HS-5 (cell line): ENCODE results near the gene ERGIC3.
A peak's percentile ranks its signal among the peaks of the same experiment; 100 is the strongest.
"Not testable (repeated sequence)": the region's sequence is repeated elsewhere in the genome, so short reads cannot be mapped to it uniquely, and the experiment has no call there.

ENCODE experiments used
- DNase-seq: peaks from one replicate; pipeline ENCODE4 v3.0.0-alpha.2; 2012; ENCODE audit warnings: low read depth

ERGIC3 gene

GRCh38 chr20:35518955-35519354 is 22.9 kb upstream of the ERGIC3 start:
- no peak for DNase-seq

DNA sequence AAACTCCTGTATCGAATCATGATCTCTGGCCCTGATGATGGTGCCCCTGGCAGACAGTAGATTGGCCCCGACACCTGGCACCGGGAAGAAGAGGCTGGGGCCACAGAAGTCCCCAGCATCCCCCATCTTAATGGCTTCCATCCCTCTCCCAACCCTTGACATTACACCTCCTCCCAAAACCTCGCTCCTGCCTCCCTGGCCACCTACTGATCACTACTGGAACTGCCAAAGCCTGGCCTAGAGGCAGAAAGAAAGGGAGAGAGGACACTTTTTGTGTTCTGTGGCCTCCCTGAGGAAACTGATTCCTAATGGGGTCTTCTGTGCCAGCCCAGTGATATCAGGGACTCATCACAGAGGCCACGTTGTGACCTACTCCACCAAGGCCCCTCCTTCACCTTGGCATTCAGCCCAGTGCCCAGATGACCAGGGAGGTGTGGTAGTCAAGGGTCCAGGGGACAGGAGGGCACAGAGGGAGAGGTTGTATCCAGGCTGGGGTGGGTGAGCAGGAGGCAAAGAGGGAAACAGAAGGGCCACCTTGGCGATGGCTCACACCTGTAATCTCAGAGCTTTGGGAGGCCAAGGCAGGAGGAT is 18.5 kb upstream of the ERGIC3 start:
- DNase-seq = no peak

GRCh38 chr20:35525639-35526038 is 16.2 kb upstream of the ERGIC3 start:
- DNase-seq = no peak

DNA sequence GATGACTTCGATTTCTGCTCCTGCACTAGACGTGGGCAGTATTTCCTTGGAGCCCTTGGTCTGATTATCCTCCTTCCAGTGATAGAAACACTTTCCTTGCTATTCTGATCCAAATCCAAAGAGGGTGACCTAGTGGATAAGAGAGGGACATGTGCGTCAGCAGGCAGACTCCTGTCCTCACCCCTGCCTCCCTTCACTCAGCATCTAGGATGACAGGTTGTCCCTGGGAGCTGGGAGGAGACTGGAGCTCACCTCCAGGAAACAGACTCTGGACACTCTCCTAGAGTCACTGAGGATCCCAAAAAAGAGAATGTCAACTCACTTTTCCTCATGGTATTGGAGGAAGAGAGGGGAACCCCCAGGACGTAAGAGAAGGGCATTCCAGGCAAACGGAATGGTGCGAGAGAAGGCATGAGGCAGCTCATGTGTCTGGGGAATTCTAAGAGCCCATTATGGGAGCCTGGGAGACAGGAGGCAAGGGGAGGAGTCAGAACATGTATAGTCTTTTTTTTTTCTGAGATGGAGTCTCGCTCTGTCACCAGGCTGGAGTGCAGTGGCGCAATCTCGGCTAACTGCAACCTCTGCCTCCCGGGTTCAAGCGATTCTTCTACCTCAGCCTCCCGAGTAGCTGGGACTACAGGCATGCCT is 14.6 kb upstream of the ERGIC3 start:
- DNase-seq = no peak

- no peak for DNase-seq
These were observed 12.3 kb upstream of the ERGIC3 start, which contains the start of gene C20orf173 for GRCh38 chr20:35529552-35529951. Gene C20orf173 (minus strand): TSS chr20:35529652. CDS start chr20:35529373, 279 bp downstream.

DNA sequence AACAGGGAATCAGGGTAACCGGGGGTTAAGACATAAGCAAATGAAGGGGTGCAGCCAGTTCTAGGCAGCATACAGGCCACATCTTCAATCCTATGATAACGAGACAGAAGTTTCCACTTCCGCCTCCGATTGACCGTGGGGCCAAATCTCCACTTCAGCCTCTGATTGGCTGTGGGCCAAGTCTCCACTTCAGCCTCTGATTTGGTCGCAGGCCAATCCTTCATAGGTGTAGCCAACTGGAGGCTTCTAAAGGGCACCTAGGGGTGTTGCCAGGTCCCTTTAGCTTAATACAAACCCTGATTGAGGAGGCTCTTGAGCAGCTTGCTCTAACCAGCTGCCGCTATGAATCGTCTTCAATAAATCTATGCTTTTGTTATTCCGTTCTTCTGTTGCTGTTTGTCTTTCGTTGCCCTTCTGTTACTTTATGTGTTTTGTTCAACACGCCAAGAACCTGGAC is 2.1 kb upstream of the ERGIC3 start:
- no peak for DNase-seq

GRCh38 chr20:35541118-35541782 is 628 bp upstream of the ERGIC3 start:
- DNase-seq = no peak

GRCh38 chr20:35542990-35543389 is 1.1 kb downstream of the ERGIC3 start:
- DNase-seq = no peak

DNA sequence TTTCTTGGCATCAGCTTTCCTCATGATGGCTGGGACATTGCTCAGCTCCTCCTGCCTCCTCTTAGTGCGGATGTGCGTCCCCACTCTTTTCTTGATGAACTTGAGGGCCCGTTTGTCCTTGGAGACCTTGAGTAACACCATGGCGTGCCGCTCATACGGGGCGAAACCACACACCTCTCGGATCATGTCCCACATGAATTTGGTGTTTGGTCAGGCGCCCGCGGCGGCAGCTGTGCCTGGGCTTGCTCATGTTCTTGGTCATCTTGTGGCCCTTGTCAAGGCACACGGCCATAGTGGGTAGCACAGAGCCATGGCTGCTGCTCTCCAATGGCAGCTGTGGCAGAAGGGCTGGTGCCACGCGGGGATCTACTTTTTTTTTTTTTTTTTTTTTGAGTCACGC is 2.6 kb downstream of the ERGIC3 start:
- DNase-seq = no peak

DNA sequence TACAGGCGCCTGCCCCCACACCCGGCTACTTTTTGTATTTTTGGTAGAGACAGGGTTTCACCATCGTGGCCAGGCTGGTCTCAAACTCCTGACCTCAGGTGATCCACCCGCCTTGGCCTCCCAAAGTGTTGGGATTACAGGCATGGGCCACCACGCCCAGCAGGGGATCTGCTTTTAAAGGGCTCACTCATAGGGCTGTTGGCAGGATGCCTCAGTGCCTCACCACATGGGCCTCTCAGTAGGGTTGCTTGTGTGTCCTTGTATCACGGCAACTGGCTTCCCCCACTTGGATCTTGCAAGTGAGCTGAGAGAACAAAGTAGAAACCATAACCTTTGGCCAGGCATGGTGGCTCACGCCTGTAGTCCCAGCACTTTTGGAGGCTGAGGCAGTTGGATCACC is 3.1 kb downstream of the ERGIC3 start:
- DNase-seq = not testable (repeated sequence)

DNA sequence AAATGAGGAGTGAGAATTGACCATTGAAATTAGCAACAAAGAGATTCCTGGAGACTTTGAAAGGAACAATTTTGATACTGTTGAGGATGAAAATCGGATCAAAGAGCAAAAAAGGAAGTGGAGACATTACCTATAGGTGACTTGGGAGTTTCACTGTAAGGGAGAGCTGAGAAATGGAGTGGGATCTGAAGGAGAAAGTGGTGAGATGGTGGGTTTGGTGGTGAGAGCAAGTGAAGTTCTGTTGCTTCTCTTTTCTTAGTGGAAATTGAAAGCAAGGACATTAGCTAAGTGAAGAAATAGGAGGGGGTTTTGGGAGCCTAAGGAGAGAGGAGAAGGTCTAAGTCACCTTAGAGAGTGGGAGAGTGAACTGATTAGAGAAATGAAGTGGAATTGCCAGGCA is 4.2 kb downstream of the ERGIC3 start:
- DNase-seq = no peak

DNA sequence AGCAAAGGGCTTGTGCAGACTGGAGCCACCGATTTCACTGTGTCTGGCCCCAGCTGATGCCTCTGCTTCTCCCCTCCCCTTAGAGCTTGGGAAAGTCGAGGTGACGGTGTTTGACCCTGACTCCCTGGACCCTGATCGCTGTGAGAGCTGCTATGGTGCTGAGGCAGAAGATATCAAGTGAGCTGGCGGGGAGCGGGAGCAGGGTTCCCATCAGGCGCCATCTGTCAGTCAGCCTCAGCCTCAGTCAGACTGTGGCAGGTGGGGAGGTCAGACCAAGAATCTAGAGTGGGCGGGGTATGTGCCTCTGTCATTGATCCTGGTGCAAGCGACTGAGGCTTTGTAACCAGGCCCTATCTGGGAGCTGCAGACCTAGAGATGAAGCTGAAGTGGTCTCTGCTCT is 5.5 kb downstream of the ERGIC3 start:
- DNase-seq = no peak

- no peak for DNase-seq
These were observed 9.6 kb downstream of the ERGIC3 start for GRCh38 chr20:35551503-35551902.

DNA sequence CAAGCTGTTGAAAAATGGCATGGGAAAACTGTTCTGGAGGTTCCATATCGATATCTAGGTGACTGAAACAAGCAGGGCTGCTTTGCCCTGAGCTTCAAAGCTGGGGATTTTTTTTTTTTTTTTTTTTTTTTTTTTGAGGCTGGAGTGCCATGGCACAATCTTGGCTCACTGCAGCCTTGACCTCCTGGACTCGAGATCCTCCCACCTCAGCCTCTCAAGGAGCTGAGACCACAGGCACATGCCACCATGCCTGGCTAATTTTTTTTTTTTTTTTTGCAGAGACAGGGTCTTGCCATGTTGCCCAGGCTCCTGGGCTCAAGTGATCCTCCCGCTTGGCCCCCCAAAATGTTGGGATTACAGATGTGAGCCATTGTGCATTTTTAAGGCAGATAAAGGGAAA is 11.0 kb downstream of the ERGIC3 start:
- DNase-seq = no peak

- DNase-seq = not testable (repeated sequence)
These were observed 13.6 kb downstream of the ERGIC3 start for GRCh38 chr20:35555461-35555860.

DNA sequence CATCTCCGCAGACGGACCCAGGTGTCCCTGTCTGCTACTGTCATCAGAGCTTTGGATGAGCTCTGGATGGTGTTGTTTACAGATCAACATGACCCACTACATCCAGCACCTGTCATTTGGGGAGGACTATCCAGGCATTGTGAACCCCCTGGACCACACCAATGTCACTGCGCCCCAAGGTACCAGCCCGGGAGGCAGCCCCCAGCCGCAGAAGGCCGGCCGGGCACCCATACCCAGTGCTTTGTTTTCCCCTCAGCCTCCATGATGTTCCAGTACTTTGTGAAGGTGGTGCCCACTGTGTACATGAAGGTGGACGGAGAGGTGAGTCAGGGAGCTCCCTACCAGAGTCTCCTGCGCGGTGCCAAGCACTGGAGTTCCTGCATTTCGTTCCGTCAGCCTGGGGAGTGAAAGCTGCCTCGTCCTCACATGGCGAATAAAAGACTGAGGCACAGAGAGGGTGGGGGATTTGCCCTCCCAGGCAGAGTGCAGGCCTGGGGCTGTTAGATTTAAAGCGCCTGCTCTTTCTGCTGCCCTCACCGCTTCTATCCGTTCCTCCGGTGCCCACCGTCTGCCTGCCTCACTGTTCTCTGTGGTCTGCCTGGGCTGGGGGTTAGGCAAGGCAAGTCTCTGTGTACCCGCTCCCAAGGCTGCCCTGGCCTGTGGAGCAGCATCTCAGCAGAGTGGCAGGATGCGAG is 14.2 kb downstream of the ERGIC3 start:
- no peak for DNase-seq

GRCh38 chr20:35556871-35557270 is 15.0 kb downstream of the ERGIC3 start:
- DNase-seq = no peak

DNA sequence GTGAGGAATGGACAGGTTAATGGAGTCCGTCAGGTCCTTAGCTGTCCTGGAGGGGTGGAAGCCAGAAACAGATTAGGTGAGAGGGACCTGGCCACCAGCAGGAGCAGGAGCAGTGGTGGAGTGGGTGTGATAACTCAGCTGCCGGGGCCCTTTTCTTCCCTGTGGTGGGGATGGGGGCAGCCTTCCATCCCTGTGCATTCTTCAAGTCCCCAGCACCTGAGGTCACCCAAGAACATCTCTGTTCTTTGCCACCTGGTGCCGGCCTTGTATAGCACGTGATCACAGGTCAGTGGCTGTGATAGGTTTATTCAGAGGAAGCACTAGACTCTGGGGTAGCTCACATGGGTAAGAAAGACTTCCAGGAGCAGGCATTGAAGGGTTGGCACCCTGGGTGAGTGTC is 16.6 kb downstream of the ERGIC3 start:
- no peak for DNase-seq

DNA sequence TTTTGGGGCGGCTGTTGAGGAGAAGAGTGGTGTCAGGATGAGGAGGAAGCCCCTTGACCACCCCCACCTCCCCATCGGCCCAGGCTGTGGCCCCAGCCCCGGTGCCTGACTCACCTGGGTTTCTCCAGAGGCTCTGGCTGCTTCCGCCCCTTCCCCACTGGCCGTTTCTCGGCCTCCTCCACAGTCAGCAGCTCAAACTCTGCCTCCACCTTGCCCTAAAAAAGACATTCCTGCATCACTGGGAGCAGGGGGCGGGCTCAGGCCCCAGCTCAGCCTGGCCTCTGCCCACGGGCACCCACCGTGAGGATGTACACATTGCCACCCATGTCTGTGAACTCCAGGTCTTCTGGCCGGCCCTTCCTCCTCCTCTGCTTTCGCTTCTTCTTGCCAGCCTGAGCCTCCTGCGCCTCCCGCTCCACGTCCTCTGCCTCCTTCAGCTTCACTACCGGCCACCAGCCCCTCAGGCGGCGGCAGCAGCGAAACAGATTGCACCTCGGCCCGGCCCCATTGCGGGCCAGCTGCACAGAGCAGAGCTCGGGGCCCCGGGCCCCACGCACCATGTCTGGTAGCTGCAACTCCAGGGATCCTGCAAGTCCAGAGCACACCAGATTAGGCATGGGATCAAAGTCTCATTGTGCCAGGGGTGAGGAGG is 17.3 kb downstream of the ERGIC3 start:
- no peak for DNase-seq

DNA sequence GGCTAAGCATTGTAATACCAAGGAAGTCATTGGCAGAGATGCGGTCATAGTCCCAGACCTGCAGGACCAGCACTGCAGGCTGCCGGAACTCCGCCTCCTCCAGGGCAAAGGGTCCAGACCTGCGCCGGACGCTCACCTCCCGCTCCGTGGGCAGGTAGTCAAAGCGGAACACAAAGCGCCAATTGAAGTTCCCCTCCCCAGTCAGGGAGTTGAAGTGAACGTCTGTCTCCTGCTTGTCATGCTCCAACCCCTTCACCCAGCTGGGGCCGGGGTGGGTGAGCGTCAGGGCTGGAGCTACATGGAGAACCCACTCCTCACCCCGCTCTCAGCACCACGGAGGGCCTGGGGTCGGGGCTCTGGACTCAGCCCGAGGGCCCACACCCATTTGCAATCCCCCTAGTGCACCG is 18.2 kb downstream of the ERGIC3 start:
- no peak for DNase-seq

GRCh38 chr20:35560541-35560940 is 18.7 kb downstream of the ERGIC3 start:
- DNase-seq = no peak

GRCh38 chr20:35561268-35561667 is 19.4 kb downstream of the ERGIC3 start:
- DNase-seq = peak; percentile 4
